Measurements from ENCODE around the gene EMP3. TPM values are rescaled to one million over a fixed set of nuclear protein-coding genes. Genes with fewer than 3 reads are reported as not detected.

EMP3 gene
- total RNA-seq, 2 experiments from 2014 or later: 21.1 to 33.8 TPM

- ChIA-PET CTCF (ENCODE audit: unreplicated experiment) (interaction anchor here (0.6 kb wide), 1 partner anchor 39 kb away, joined by 3 read pairs; no protein-coding TSS in a partner anchor), POLR2A (no interaction called here)
- Histone ChIP-seq H3K27ac (ENCODE audit: low read depth, low read length, poor library complexity, severe bottlenecking) (no peak overlapping the region), H3K4me3 (ENCODE audit: low read depth, low read length, poor library complexity, severe bottlenecking) (no peak overlapping the region), H4K20me1 (ENCODE audit: insufficient read depth, low read length) (no peaks in the 10 kb centered on the region), H3K4me2 (ENCODE audit: low read length) (no peak overlapping the region), H3K36me3 (ENCODE audit: insufficient read depth, low read length) (no peaks in the 10 kb centered on the region), H3K9me2 (ENCODE audit: insufficient read depth, low read length) (no peaks in the 10 kb centered on the region), H2AFZ (ENCODE audit: low read length) (no peak overlapping the region), H3K79me2 (ENCODE audit: insufficient read depth, low read depth, low read length) (no peaks in the 10 kb centered on the region), H3K9me3 (ENCODE audit: low read length) (no peaks in the 10 kb centered on the region), H3K4me1 (ENCODE audit: insufficient read depth, low read length, poor library complexity, severe bottlenecking) (no peaks in the 10 kb centered on the region)
- peak; percentile 69 for DNase-seq (ENCODE audit: low spot score)
- TF ChIP-seq EZH2phosphoT487 (IDR thresholded peaks at IDR 0.05; ENCODE audit: borderline replicate concordance, low read depth, low read length): no peak
- TF ChIP-seq, protein P1, sequence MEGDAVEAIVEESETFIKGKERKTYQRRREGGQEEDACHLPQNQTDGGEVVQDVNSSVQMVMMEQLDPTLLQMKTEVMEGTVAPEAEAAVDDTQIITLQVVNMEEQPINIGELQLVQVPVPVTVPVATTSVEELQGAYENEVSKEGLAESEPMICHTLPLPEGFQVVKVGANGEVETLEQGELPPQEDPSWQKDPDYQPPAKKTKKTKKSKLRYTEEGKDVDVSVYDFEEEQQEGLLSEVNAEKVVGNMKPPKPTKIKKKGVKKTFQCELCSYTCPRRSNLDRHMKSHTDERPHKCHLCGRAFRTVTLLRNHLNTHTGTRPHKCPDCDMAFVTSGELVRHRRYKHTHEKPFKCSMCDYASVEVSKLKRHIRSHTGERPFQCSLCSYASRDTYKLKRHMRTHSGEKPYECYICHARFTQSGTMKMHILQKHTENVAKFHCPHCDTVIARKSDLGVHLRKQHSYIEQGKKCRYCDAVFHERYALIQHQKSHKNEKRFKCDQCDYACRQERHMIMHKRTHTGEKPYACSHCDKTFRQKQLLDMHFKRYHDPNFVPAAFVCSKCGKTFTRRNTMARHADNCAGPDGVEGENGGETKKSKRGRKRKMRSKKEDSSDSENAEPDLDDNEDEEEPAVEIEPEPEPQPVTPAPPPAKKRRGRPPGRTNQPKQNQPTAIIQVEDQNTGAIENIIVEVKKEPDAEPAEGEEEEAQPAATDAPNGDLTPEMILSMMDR (conservative IDR thresholded peaks at IDR 0.05; ENCODE audit: low read length): peak; percentile 96
- BruUV-seq (replicated peaks): no TSS peak
- intact Hi-C loops (cut with micrococcal nuclease; ENCODE audit: unreplicated experiment): no loop called here
These were observed 26.0 kb downstream of the EMP3 start for GRCh38 chr19:48351341-48351752.

DNA sequence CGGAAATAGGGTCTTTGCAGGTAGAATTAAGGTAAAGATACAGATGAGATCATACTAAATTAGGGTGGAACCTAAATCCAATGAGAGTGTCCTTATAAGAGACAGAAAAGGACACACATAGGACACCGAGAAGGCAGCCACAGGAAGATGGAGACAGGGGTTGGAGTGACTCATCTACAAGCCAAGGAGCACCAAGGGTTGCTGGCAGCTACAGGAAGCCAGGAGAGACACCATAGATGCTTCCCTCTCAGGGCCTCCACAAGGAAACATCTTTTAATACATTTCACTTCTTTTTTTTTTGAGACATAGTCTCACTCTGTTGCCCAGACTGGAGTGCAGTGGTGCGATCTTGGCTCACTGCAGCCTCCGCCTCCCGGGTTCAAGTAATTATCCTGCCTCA is 28.3 kb downstream of the EMP3 start:
- H3K4me2 ChIP-seq (ENCODE audit: low read length): no peak overlapping the region

DNA sequence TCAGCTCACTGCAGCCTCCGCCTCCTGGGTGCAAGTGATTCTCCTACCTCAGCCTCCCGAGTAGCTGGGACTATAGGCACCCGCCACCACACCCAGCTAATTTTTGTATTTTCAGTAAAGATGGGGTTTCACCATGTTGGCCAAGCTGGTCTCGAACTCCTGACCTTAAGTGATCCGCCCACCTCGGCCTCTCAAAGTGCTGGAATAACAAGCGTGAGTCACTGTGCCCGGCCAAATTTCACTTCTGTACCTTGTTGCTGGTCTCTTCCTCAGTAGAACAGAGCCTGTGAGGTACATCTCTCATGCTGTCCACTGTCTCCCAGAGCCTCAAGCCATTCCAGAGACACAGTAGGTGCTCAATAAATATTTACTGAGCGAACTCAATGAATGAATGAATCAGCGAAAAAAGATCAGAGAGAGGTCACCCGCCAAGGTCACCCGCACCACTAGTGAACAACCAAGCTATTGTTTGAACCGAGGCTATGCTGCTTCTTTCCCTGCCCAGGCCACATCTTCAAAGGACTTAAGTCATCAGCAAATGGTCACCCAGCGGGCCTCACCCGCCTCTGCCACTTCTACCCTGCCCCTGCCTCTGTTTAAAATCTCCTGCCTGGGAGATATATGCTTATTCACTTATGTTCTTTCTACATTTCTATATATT is 29.1 kb downstream of the EMP3 start:
- ChIA-PET CTCF (ENCODE audit: unreplicated experiment) (interaction anchor here (0.9 kb wide), 1 partner anchor 9 kb away, joined by 4 read pairs; the partner anchor contains the start of gene TMEM143), POLR2A (no interaction called here)
- no peak overlapping the region for H3K4me2 ChIP-seq (ENCODE audit: low read length)
- H3K9me3 ChIP-seq (ENCODE audit: low read length): no peaks in the 10 kb centered on the region
- H4K20me1 ChIP-seq (ENCODE audit: insufficient read depth, low read length): no peaks in the 10 kb centered on the region
- no peak overlapping the region for H3K27ac ChIP-seq (ENCODE audit: low read depth, low read length, poor library complexity, severe bottlenecking)
- no peaks in the 10 kb centered on the region for H3K4me1 ChIP-seq (ENCODE audit: insufficient read depth, low read length, poor library complexity, severe bottlenecking)
- no peak for DNase-seq (ENCODE audit: low spot score)
- TF ChIP-seq EZH2phosphoT487 (IDR thresholded peaks at IDR 0.05; ENCODE audit: borderline replicate concordance, low read depth, low read length): no peak
- no peaks in the 10 kb centered on the region for H3K79me2 ChIP-seq (ENCODE audit: insufficient read depth, low read depth, low read length)
- H2AFZ ChIP-seq (ENCODE audit: low read length): no peak overlapping the region
- no TSS peak for BruUV-seq (replicated peaks)
- no peaks in the 10 kb centered on the region for H3K9me2 ChIP-seq (ENCODE audit: insufficient read depth, low read length)
- no peaks in the 10 kb centered on the region for H3K36me3 ChIP-seq (ENCODE audit: insufficient read depth, low read length)
- intact Hi-C loops (cut with micrococcal nuclease; ENCODE audit: unreplicated experiment): no loop called here
- H3K4me3 ChIP-seq (ENCODE audit: low read depth, low read length, poor library complexity, severe bottlenecking): no peak overlapping the region

More for the DNA sequence above, 28.3 kb downstream of the EMP3 start:
- no peaks in the 10 kb centered on the region for H3K4me1 ChIP-seq (ENCODE audit: insufficient read depth, low read length, poor library complexity, severe bottlenecking)
- no peaks in the 10 kb centered on the region for H4K20me1 ChIP-seq (ENCODE audit: insufficient read depth, low read length)
- H3K36me3 ChIP-seq (ENCODE audit: insufficient read depth, low read length): no peaks in the 10 kb centered on the region
- H3K9me2 ChIP-seq (ENCODE audit: insufficient read depth, low read length): no peaks in the 10 kb centered on the region
- ChIA-PET POLR2A (no interaction called here), CTCF (ENCODE audit: unreplicated experiment) (no interaction called here)
- intact Hi-C loops (cut with micrococcal nuclease; ENCODE audit: unreplicated experiment): no loop called here
- TF ChIP-seq, protein P1 (conservative IDR thresholded peaks at IDR 0.05; ENCODE audit: low read length): no peak
- TF ChIP-seq EZH2phosphoT487 (IDR thresholded peaks at IDR 0.05; ENCODE audit: borderline replicate concordance, low read depth, low read length): no peak
- no peak for DNase-seq (ENCODE audit: low spot score)
- BruUV-seq (replicated peaks): no TSS peak
- H3K27ac ChIP-seq (ENCODE audit: low read depth, low read length, poor library complexity, severe bottlenecking): no peak overlapping the region
- H3K79me2 ChIP-seq (ENCODE audit: insufficient read depth, low read depth, low read length): no peaks in the 10 kb centered on the region
- H2AFZ ChIP-seq (ENCODE audit: low read length): no peak overlapping the region
- no peaks in the 10 kb centered on the region for H3K9me3 ChIP-seq (ENCODE audit: low read length)
- H3K4me3 ChIP-seq (ENCODE audit: low read depth, low read length, poor library complexity, severe bottlenecking): no peak overlapping the region
